HG03175 (cell line): ENCODE measurements around the gene JAK1.

Experiments
- ATAC-seq: cut with Tn5 transposase; IDR thresholded peaks from one replicate; pipeline ENCODE4 v1.9.1; 2021; ENCODE audit warnings: mild to moderate bottlenecking, moderate library complexity; ENCODE audit not compliant: unreplicated experiment

The JAK1 gene

DNA sequence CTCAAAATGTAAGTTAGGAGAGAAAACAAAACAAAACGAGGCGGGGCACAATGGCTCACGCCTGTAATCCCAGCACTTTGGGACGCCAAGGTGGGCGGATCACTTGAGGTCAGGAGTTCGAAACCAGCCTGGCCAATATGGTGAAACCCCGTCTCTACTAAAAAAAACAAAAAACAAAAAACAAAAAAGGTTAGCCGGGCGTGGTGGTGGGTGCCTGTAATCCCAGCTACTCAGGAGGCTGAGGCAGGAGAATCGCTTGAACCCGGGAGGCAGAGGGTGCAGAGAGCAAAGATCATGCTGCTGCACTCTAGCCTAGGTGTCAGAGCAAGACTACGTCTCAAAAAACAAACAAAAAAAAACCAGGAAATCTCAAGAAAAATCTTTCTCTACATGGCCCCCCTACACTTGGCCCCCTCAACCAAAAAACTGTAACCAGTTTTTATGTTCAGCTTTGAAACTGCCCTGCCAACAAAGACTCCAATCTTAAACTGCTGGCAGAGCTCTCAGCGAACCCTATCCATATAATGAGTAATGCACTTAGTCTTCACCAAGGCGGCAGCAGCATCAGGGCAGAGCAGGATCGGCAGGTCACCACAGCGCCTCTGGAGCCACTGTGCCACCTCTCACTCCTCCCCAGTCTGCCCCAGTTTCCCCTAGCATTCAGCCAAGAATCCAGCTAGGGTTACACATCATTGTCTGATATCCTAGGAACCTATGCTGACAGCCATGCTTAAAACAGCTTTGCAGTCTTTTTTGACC is 71.7 kb downstream of the JAK1 start:
- no peak for ATAC-seq

DNA sequence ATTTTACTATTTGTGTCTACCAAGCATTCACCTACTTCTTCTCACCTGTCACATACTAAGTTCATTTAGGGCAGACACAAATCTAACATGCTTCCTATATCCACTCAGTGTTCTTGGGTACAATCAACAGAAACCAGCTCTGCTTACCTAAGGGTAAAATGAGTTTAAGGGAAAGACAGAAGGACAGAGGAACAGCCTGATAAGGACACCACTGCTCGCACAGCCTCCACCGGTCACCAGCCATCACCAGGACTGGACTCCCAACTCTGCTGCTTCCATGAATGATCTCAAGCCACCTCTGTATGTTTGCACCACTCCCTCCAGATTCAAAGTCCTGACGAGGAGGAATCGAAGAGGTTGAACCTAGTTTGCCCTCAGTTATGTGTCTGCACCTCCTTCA is 72.4 kb downstream of the JAK1 start:
- ATAC-seq, result no peak

DNA sequence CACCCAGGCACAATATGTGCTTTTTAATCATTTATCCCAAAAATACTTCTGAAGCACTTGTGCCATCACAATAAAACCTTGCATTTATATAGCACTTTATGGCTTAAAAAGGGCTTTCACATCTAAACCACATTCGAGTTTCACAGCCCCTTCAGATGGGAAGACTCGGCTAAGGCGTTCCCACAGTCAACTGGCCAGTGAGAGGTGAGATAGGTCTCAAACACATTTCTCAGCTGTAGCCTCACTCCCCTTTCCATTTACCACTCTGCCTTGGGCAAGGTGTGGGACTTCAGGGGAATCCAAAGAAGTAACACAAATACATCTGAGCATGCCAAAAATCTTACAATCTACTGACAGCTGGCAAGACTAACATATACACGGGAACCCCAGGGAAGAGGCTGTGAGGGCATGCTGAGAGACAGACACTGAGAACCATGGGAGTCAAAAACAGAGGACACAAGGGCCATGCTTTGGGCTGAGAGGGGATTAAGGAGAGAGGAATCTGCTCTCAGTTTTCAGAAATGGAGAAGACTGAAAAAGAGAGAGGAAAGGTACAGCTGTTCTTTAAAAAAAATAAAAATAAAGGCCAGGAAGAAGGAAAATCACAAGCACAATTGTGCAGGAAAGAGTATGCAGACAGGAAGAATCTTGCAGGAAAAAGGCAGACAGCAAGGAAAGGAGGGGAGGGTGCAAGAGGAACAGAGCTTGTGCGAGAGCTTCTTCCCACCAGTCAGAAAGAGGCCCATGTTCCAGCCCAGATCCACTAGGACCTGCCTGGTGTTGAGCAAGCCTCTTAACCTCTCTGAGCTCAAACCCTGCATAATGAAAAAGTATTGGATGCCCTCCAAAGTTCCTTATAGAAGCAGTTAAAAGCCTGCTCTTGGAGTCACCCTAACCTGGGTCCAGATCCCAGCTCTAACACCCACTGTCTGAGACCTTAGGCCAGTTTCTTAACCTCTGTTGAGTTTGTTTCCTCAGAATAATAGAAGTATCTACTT is 73.5 kb downstream of the JAK1 start:
- ATAC-seq, result no peak

DNA sequence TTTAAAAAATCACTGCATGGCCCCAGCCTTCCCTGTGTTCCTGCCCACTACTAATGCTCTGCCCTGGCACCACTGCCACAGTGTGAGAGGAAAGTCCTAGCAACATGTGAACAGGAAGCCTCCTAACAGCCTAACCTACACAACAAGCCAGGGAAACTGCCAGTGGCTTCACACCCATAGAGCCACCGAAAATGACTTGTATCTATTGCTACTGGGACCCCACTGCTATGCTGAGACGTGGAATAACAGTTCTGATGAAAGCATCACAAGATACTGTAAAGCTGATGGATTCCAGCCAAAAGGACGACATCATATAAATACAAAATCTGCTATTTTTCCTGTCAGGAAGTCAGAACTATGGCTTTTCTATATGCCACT is 74.9 kb downstream of the JAK1 start:
- no peak for ATAC-seq

DNA sequence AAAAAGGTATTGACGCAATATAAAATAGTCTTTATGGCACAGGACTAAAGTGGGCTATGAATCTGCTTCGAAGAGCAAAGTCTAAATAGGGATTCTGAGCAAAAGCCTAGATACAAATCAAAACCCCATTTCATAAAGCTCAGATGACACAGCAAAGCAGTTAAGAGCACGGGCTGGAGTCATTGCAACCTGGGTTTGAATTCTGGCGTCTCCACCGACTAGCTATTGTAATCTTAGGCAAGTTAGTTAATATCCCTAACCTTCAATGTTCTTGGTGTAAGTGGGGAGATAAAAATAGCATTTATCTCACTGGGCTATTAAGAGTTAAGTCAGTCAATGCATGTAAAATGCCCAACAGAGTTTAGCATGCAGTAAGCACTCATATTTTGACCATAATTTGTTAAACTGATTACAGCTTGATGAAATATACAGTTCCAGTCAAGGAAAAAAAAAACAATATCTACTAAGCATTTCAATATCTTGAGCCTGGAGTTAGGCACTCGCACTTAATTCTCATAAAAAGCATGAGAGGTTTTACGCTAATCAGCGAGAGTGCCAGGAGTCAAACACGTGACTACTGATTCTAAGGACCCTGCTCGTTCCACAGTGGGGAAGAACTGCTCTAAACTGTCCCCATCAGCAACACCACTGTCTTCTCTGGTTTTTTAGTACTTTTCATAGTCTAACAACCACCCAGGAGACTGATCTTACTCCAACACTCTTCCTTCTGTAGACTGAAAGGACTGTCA is 75.5 kb downstream of the JAK1 start:
- no peak for ATAC-seq

DNA sequence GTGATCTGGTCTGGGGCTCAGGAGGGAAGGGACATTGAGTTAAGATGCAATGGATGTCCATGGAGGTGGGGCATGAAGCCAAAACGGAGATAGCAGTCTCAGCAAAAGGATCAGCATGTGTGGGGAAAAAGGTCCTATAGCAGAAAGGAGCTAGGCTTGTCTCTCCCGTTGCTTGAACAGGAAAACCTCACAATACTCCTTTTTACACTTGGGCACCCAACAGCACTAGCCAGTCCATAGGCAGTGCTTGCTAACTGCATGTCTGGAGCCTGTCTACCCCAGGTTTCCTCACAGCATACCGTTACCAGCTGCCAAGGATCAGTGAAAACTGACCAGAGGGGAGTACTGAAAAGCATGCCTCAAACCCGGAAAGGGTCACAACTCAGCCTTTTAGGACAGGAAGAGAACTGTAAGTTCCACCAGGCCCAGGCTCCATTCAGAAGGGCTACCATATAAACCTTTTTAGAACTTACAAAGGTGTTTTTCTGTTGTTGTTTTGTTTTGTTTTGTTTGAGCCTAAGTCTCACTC is 78.6 kb downstream of the JAK1 start:
- ATAC-seq, result no peak

DNA sequence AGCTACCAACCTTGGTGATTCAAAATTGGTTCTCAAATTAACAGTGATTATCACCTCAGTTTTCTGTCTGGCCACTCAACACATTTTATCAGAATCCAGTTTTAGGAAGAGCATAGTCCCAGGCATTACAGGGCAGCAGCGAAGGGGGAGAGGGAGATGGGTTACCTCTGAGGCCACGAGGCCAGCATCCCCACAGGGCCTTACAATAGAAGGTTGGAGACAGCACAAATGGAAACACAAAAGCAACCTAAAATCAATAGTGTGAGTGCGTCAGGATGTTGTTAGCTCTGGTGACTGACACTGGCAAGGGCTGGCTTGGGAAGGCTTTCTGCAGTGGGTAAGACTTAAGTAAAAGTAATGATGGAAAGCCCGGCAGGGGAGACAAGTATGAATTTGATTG is 79.5 kb downstream of the JAK1 start:
- no peak for ATAC-seq

DNA sequence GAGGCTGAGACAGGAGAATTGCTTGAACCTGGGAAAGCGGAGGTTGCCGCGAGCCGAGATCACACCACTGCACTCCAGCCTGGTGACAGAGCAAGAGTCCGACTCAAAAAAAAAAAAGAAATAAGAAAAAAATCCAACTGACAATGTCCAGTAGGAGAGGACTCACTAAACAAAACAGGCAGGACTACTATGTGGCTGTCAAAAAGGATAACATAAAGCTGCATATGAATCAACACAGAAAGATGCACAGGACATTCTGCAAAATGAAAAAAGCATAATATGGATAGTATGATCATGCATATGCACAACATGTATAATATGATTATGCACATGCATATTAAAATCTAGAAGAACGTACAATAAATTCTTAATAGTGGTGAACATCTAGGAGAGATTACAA is 80.7 kb downstream of the JAK1 start:
- ATAC-seq, result no peak

DNA sequence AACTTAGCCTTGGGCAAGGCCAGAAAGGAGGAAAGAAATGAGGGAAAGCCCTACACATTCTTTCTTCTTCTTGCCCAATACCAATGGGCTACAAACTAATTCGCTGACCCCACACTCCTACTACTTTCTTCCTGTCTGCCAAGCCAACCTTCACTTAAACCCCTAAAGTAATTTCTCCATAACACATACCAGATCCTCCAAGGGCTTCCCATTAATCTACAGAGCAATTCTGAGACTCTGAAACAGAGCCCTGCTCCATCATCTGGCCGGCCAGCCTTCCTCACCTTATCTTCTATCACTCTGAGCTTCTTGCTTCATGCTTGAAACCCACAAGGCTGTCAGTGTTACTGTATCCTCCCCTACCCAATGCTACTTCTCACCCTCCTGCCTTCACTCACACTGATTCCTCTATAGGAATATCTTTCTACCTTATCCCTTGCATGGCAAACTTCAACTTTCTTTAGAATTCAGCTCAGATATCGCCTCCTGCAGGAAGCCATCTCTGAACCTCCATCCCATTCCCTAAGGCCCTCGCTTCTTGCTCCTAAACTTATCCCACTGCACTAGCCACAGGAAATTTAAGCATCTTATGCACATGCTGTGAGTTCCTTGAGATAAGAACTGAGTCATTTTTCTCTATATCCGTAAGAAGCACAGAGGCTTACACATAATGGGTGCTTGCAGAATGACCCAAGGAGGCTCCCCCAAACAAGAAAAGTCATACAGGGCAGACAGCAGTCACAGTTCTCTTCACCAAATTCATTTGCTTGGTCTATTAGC is 81.9 kb downstream of the JAK1 start:
- ATAC-seq, result no peak

DNA sequence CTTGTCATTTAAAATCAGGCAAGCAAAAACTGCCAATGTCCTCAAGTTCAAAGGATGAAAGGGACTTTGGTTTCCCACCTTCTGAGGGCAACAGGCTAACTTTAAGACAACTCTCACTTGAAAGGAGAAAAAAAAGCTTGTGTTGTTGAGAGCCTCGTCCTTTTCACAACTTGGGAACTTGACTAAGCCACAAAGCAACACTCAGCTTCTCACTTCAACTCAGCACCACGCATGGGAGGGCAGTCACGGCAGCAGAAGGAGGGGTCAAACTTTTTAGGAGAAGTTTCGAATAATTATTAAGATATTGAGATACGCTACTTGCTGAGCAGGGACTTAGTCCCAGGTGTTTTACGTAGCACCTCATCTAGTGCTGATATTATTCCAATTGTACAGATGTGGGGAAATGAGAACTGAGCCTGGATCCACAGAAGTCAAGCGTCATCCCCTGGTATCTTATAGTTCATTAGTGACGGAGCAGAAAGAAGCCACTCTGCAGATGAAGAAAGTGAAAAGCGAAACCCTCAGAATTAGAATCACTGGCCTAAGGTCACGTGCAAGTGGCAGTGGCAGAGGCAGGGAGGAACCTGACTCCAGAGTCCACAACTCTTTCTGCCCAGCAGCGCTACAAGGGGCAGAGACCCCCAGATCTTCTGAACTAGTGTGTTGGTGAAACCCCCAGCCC is 83.6 kb downstream of the JAK1 start:
- peak; percentile 96 for ATAC-seq

DNA sequence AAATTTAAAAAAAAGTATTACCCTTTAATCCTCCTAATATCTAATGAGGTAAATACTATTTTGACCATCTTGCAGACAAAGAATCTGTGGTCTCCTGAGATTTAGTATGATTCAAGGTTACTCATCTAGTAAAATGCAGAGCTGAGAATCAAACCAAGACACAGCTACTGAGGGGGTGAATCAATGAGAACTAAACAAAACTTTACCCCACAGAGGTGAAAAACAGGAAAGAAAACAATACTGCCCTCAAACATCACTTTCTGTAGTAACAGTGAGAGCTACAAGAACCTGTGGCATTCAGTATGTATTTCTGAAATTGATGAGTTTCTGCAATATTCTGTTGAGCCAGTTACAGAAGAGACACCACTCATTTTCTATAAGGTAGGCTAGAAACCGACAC is 85.1 kb downstream of the JAK1 start:
- ATAC-seq, result no peak

DNA sequence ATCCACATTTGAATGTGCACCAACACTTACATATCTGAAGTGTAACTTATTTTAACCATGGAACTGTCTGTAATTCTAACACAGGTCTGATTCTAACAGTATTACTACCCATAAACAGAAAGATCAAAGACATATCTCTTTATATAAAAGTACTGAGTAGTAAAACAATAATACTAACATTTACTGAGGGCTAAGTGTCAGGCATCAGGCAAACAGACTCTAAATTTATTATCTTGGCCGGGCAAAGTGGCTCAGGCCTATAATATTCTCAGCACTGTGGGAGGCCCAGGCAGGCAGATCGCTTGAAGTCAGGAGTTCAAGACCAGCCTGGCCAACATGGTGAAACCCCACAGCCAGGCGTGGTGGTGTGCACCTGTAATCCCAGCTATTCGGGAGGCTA is 85.9 kb downstream of the JAK1 start:
- ATAC-seq, result no peak

DNA sequence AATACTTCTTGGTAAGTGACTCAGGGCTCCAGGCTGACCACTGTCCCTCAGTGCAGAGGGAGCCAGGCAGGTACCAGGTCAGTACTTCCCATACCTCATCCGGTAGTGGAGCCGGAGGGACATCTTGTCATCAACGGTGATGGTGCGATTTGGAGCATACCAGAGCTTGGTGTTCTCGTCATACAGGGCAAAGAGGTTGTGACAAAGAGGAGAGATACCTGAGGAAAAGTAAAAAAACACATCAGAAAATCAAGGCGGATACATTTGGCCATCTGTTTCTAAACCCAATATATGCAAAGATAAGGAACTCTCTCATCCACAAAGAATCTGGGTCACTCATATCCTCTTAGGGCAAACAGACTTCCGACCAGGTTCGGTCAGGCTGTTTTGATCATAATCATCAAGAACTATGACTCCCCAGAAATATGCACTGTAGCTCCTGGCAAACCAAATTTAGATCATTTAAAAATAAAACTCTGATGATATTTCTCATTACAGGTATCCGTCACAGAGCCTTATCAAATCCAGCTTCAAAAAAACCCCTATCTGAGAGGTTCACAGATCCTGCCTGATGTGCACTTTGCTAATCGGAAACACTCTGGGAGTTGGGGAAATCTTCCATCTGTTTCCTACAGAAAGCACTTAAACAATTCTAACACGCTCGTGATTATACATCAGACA is 87.3 kb downstream of the JAK1 start:
- no peak for ATAC-seq

DNA sequence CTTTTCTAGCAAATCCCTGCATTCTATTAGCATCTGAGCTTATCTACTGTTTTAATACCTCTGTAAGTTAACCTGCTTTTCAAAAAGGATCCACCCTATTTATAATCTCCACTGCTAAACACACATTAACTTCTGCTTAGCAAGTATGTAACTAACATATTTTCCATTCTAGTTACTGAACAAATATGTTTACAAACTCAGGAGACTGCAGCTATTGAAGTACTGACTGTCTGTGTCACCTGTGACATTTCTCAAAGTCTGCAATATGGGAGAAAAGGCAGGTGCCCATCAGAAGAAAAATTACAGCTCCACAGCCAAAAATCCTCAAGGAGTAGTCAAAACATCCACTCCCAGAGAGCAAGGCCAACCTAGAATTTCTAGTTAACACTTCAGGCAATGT is 88.3 kb downstream of the JAK1 start:
- no peak for ATAC-seq

DNA sequence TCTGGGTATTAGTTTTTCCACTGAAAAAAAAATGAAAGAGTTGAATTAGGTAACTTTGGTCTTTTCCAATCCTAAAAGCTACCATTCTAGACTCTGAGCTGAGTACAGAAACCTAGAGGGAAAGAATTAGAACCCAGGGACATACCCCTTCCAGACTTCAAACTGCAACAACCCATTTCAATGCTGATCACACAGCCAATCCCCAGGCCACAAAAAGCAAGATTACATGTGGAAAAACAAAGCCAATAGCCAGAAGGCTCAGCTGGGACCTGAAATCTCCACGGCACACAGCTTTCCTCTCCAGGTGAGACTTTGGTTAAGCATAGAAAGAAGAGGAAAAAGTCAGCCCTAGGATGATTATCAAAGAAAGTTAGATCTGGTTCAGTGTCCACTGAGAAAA is 88.8 kb downstream of the JAK1 start:
- no peak for ATAC-seq

DNA sequence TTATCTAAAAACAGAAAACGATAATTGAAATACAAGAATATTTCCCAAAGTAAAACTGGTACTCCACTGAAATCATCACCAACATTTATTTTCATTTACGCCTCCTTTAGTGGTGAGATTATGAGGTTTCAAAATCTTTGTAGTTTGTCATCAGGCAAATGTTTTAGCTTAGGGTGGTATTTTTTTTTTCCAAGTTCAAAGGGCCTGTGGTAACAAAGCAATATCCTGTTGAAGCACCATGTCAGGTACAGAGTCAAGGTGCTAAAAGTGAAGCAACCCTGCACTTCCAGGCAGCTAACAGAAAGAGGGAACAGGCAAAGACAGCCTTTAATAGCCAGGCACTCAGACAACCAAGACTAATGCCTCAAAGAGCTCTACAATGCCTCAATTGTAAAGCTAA is 89.2 kb downstream of the JAK1 start:
- no peak for ATAC-seq

DNA sequence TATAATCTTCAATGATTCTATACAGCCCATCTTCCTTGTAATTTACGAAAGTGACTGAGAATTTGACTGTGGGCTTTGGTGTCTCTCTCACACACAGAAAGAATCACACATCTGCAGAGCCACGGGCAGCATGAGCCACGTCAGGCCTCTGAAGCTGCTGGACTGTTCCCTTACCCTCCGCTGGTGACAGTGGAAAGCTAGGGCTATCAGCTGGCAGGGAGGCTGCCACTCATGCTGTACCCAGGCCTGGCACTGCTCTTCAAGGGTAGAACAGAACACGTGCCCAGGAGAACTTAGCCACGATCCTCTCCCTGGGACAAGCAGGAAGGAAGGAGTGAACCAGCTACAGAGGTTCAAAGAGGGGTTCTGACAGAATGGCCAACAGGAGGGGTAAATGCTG is 90.7 kb downstream of the JAK1 start:
- ATAC-seq, result no peak

DNA sequence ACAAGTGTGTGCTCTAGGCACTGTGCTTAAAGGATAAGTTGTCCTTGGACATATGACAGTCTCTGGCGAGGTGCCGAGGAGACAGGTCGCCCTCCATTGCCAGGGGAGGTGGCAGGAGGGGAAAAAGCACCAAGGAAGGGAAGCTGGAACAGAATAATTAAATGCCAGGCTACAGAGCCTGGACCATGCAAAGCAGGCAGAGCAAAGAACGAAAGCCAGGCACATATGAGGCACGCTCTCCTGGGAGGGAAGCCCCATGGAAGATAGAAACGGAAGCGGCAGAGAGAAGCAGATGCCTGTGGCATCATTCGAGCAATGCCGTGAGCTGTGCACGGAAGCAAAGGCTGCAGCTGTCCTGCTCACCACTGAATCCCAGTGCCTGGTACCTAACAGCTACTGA is 91.2 kb downstream of the JAK1 start:
- no peak for ATAC-seq

DNA sequence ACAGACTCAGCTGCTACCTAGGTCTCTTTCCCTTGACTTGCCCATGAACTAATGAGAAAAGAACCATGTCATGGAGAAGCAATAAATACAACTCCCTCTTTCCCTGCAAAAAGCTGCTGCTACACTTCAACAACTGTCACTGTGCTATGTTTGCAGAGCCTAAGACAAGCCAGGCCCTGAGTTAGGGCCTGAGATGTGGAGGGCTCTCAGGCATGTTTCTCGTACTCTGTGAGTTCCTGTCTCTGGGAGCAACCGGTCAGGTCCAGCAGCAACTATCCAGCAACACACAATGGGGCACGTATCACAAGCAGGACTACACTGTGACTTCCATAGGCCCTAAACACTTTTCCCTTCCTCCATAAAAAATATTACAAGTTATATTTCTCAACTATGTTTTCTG is 91.7 kb downstream of the JAK1 start:
- ATAC-seq, result no peak
